HG03575 (cell line): ENCODE results near the gene MS4A13.
"Not testable (repeated sequence)": the region's sequence is repeated elsewhere in the genome, so short reads cannot be mapped to it uniquely, and the experiment has no call there.

Experiments
- ATAC-seq: cut with Tn5 transposase; IDR thresholded peaks from one replicate; pipeline ENCODE4 v1.9.1; 2021; ENCODE audit not compliant: unreplicated experiment, insufficient number of reproducible peaks, low FRiP score; ENCODE audit errors: extremely low read depth

Gene MS4A13

GRCh38 chr11:60515144-60515855 is at the start of gene MS4A13:
Gene MS4A13, plus strand, starts transcription at chr11:60515392. Its CDS starts 2,692 bp downstream, at chr11:60518084.
- ATAC-seq: no peak

GRCh38 chr11:60468829-60469228 is 46.4 kb upstream of the MS4A13 start:
- no peak for ATAC-seq

GRCh38 chr11:60469723-60470122 is 45.5 kb upstream of the MS4A13 start:
- ATAC-seq: no peak

DNA sequence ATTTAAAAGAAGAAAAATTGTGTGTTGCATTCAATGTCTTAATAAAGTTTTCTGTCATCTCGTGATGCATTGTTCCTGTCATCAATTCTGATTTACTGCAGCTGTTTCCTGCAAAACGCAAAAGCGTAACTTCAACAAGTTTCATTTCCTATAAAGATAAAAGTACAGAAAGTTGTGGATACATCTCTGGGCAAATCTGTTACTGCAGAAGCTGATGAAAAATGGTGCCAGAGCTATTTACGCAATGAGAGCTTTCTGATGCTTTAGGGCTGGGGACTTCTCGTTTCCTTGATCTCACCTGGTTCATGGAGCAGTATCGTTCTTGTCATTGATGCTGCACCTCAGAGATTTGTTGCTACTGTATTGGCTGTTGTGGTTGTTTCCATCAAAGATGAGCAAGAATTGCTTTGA is 38.2 kb upstream of the MS4A13 start:
- ATAC-seq: no peak

- no peak for ATAC-seq
Measured at GRCh38 chr11:60482361-60482760, 32.8 kb upstream of the MS4A13 start.

GRCh38 chr11:60485987-60486386 is 29.2 kb upstream of the MS4A13 start:
- peak; percentile 59 for ATAC-seq

- no peak for ATAC-seq
Measured at GRCh38 chr11:60492488-60493009, 22.6 kb upstream of the MS4A13 start, which contains the start of gene MS4A12. Gene MS4A12, plus strand, starts transcription at chr11:60492778. Its CDS starts 4,541 bp downstream, at chr11:60497319.

DNA sequence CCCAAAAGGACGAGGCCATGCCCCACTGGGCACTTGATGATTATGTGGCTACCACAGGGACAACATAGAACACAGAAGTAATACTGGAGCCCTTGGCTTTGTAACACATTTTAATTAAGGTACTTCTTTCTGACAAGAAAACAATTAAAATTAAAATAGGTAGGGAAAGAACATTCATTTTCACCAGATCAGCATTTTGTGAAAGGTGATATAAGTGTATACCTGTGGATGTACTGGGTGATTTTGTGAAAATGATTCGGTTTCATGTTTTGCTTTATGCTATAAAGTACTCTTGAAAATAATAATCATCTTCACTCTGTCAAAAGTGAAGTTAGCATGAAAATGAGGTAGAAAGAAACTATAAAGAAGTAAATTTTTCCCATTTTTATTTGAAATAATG is 21.7 kb upstream of the MS4A13 start:
- ATAC-seq: no peak

DNA sequence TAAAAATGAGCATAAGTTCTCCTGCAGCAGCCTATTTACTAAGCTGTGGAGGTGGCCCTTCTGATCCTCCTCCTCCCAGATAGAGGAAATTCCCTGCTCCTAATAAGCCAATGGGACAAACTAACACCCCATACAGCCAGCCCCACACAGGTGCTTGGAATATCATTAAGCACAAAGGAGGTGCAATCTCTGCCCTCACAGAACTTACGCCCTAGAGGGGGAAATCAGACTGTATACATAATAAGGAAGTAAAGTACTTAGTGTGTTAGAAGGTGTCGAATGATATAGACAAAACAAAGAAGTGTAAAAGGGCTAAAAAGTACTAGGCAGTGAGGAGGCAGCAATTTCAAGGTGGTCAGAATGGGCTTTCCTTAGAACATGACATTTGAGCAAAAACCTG is 16.8 kb upstream of the MS4A13 start:
- ATAC-seq: no peak

GRCh38 chr11:60498853-60499252 is 16.3 kb upstream of the MS4A13 start:
- no peak for ATAC-seq

- no peak for ATAC-seq
Measured at GRCh38 chr11:60500276-60500910, 14.8 kb upstream of the MS4A13 start.

- ATAC-seq: no peak
Measured at GRCh38 chr11:60502221-60502775, 12.9 kb upstream of the MS4A13 start.

DNA sequence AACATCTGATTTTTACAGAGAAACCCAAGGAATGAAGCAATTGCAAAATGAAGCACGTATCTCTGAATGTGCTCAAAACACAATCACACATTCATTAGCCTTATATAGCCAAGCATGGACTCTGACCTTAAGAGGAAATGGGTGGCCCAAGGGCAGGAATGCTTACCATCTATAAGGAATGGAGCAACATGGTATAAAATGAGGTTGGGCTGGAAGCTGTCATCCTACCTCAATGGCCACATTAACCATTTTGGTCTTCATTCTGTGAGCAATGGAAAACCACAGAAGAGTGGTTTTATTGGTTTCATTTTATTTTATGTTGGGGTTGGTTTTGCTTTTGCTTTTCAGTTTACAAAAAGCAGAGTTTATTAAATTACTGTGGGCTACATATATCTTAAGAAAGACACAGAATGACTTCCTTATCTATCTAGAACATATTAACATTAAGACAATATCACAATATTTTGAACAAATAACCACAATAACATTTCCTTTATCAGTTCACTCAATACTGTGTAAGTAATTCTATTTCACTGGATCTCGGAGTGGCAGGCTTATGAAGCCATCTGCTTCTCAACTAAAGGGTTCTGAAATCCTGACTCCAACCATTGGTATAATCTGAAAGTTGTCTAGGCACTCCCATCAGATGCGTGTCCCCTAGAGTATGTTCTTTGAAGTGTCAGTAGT is 10.8 kb upstream of the MS4A13 start:
- no peak for ATAC-seq

GRCh38 chr11:60509609-60510008 is 5.6 kb upstream of the MS4A13 start:
- ATAC-seq: not testable (repeated sequence)

DNA sequence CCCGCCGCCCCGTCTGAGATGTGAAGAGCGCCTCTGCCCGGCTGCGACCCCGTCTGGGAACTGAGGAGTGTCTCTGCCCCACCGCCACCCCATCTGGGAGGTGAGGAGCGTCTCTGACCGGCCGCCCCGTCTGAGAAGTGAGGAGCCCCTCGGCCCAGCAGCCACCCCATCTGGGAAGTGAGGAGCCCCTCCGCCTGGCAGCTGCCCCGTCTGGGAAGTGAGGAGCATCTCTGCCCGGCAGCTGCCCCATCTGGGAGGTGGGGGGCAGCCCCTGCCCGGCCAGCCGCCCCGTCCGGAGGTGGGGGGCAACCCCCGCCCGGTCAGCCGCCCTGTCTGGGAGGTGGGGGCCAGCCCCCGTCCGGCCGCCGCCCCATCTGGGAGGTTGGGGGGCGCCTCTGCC is 5.0 kb upstream of the MS4A13 start:
- not testable (repeated sequence) for ATAC-seq

GRCh38 chr11:60511393-60511792 is 3.8 kb upstream of the MS4A13 start:
- ATAC-seq: no peak

DNA sequence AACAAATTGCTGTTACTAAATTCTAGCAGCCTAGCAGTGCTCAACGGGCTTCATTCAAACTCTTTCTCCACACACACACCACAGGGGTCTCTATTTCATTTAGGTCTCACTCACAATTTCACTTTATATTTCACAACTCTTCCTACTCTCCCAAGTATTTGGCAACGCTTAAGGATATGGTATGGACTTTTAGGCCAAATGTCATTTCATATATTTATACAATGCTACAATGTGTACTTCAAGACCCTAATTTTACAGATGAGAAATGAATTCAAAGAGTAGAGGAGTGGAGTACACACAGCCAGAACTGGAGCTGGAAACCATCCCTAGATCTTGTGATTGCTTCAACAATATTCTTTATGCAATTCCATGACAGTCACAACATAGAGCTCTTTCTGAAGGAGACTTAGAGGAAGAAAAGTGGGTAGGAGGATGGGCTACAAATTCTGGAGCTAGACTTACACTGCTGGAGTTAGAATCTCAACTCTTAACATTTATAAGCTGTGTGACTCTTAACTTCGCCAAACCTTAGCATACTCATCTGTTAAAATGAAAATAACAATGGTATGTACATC is 2.5 kb upstream of the MS4A13 start:
- no peak for ATAC-seq

- ATAC-seq: no peak
Measured at GRCh38 chr11:60513496-60514460, 1.4 kb upstream of the MS4A13 start.
